Lung (tissue), 12 donors: Measurements from ENCODE around the gene KLHL29. TPM values are rescaled to one million over a fixed set of nuclear protein-coding genes. Genes with fewer than 3 reads are reported as not detected.

ENCODE experiments used
- ATAC-seq: fragments of 200-7000 bp; cut with Tn5 transposase; one replicate; pipeline ENCODE4 v1.9.1; 2020; ENCODE audit warnings: moderate number of reproducible peaks; ENCODE audit not compliant: insufficient read depth, low FRiP score
- DNase-seq, 3 donors: peaks; one replicate each; pipeline ENCODE4 v3.0.0-alpha.2; 2013 to 2017
- H3K27ac ChIP-seq, 2 donors: one replicate each; pipeline ENCODE4 v1.5.1; 2013; ENCODE audit warnings: mild to moderate bottlenecking in 2 of 2, moderate library complexity in 2 of 2, control low read depth in 1 of 2, inconsistent platforms in 1 of 2, low read depth in 1 of 2, low read length in 1 of 2
- H3K27me3 ChIP-seq, 3 donors: one replicate each; pipeline ENCODE4 v1.5.1; 2013; ENCODE audit warnings: low read length in 2 of 3; ENCODE audit not compliant: control insufficient read depth in 3 of 3, insufficient read depth in 3 of 3
- H3K36me3 ChIP-seq, 4 donors: one replicate each; pipeline ENCODE4 v1.5.1; 2013; ENCODE audit warnings: low read length in 4 of 4, mild to moderate bottlenecking in 1 of 4, moderate library complexity in 1 of 4; ENCODE audit not compliant: control insufficient read depth in 4 of 4, insufficient read depth in 4 of 4
- H3K4me1 ChIP-seq, 5 donors: one replicate each; pipeline ENCODE4 v1.5.1; 2013; ENCODE audit warnings: low read length in 5 of 5, mild to moderate bottlenecking in 2 of 5, moderate library complexity in 1 of 5; ENCODE audit not compliant: control insufficient read depth in 5 of 5, insufficient read depth in 5 of 5
- H3K4me3 ChIP-seq: one replicate; pipeline ENCODE4 v1.5.1; 2013; ENCODE audit warnings: mild to moderate bottlenecking, control low read depth, moderate library complexity
- H3K9ac ChIP-seq, 2 donors: one replicate each; pipeline ENCODE4 v1.5.1; 2013; ENCODE audit warnings: low read length in 2 of 2, control low read depth in 1 of 2; ENCODE audit not compliant: insufficient read depth in 1 of 2
- H3K9me3 ChIP-seq, 4 donors: one replicate each; pipeline ENCODE4 v1.5.1; 2013; ENCODE audit warnings: low read length in 3 of 4, mild to moderate bottlenecking in 1 of 4, moderate library complexity in 1 of 4; ENCODE audit not compliant: control insufficient read depth in 4 of 4, insufficient read depth in 3 of 4
- WGBS, 2 donors: extraction: QIAGEN DNeasy Blood & Tissue Kit; methylation state at CpG; one replicate each; pipeline ENCODE4 v1.1.7; 2013; 5-methylcytosine and 5-hydroxymethylcytosine counted together
- polyA plus RNA-seq, 2 donors: library from polyadenylated mRNA; stranded (reverse); fragments of 200-250 nt; gene quantifications; one replicate each; pipeline ENCODE4 v1.2.1, GENCODE V29; 2013
- total RNA-seq, 2 donors: library from RNA; depleted of rRNA in 1 of 2; stranded (reverse); fragments of >200 nt in 1 of 2; gene quantifications; one replicate each; pipeline ENCODE4 v1.2.1, GENCODE V29; 2014 to 2021
- TF ChIP-seq, protein P1 (sequence below): IDR thresholded peaks from 2 replicates; pipeline ENCODE4 v1.5.1; 2012; ENCODE audit warnings: mild to moderate bottlenecking; ENCODE audit errors: control extremely low read depth, extremely low read depth
- donor health status: control.
- donor health status: control.
- donor health status: Bipolar disorder and iron deficiency.
- donor health status: healthy.
- donor health status: DM: yes; HTN: yes; CAD: no.

The KLHL29 gene
- total and polyA plus RNA-seq, 4 donors, result 2.7 to 16.2 (median 3.5) TPM

- 96 to 97% methylated on average over 18 of the region's 18 CpGs for WGBS, 2 donors
- H3K36me3 ChIP-seq, result peaks cover 0 to 18% (median 8%) of the 10 kb centered on the region in 4 donors
- no peak overlapping the region for H3K9ac ChIP-seq
- no peak overlapping the region for H3K27ac ChIP-seq
- peaks cover 0 to 3% (median 0%) of the 10 kb centered on the region in 5 donors for H3K4me1 ChIP-seq
- ATAC-seq (no peak), DNase-seq (no peak)
- no peaks in the 10 kb centered on the region for H3K27me3 ChIP-seq
- H3K4me3 ChIP-seq, result no peak overlapping the region
- TF ChIP-seq, protein P1, sequence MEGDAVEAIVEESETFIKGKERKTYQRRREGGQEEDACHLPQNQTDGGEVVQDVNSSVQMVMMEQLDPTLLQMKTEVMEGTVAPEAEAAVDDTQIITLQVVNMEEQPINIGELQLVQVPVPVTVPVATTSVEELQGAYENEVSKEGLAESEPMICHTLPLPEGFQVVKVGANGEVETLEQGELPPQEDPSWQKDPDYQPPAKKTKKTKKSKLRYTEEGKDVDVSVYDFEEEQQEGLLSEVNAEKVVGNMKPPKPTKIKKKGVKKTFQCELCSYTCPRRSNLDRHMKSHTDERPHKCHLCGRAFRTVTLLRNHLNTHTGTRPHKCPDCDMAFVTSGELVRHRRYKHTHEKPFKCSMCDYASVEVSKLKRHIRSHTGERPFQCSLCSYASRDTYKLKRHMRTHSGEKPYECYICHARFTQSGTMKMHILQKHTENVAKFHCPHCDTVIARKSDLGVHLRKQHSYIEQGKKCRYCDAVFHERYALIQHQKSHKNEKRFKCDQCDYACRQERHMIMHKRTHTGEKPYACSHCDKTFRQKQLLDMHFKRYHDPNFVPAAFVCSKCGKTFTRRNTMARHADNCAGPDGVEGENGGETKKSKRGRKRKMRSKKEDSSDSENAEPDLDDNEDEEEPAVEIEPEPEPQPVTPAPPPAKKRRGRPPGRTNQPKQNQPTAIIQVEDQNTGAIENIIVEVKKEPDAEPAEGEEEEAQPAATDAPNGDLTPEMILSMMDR, result no peak
- peaks cover 0 to 3% (median 0%) of the 10 kb centered on the region in 4 donors for H3K9me3 ChIP-seq
Measured at GRCh38 chr2:23706613-23707078, 321.7 kb downstream of the KLHL29 start.

DNA sequence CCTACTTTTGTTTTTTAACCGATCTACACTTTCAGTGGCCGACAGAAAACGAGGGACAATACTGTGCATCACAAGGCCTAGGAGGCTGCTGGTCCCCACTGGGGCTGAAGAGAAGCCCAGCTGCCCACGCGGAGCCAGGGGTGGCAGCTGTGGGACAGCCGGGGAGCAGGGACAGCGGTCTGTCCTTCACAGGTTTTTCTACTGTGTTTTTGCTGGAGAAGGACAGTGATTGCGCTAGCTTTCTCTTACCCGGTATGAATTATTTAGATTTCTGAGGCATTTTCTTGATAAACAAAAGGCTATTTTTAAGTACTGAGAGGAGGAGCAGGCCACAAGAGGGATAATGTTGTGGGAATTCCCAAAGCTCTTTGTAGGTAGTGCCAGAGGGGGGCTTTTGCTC lies 322.1 kb downstream of the KLHL29 start:
- Histone ChIP-seq H3K9ac (no peak overlapping the region), H3K27me3 (no peaks in the 10 kb centered on the region), H3K4me1 (peaks cover 0 to 3% (median 0%) of the 10 kb centered on the region in 5 donors), H3K36me3 (peaks cover 0 to 18% (median 8%) of the 10 kb centered on the region in 4 donors), H3K4me3 (no peak overlapping the region), H3K9me3 (peaks cover 0 to 3% (median 0%) of the 10 kb centered on the region in 4 donors), H3K27ac (no peak overlapping the region)
- TF ChIP-seq, protein P1, result no peak
- 81 to 86% methylated on average over 9 of the region's 9 CpGs for WGBS, 2 donors
- DNase-seq (no peak), ATAC-seq (no peak)

- no peak overlapping the region for H3K4me3 ChIP-seq
- H3K27ac ChIP-seq, result no peak overlapping the region
- whole genome bisulfite sequencing, 2 donors, result 96% methylated on average over 6 of the region's 6 CpGs
- ATAC-seq (no peak), DNase-seq (no peak)
- TF ChIP-seq, protein P1, result no peak
- H3K36me3 ChIP-seq, result peaks cover 0 to 20% (median 6%) of the 10 kb centered on the region in 4 donors
- no peak overlapping the region for H3K9ac ChIP-seq
- peaks cover 0 to 5% (median 0%) of the 10 kb centered on the region in 5 donors for H3K4me1 ChIP-seq
- H3K9me3 ChIP-seq, result peaks cover 0 to 3% (median 0%) of the 10 kb centered on the region in 4 donors
- no peaks in the 10 kb centered on the region for H3K27me3 ChIP-seq
Measured at GRCh38 chr2:23708771-23709170, 323.8 kb downstream of the KLHL29 start.

DNA sequence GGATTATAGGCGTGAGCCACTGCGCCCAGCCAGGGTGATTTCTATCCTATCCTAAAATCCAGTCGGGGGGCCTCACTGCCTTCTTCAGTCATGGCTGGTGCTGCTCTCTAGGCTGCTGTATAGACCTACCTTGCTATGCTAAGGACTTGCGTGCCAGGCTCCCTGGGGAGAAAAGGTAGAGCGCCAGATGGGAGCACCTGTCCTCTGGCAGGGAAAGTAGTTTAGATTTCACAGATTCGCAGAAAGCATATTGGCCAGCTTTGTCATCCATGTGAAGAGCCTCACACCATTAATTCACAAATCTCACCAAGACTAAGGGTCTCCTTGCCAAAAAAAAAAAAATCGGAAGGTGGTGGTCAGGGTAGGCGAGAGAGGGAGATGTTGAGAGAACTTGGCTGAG lies 324.3 kb downstream of the KLHL29 start:
- no peak overlapping the region for H3K27ac ChIP-seq
- peaks cover 0 to 16% (median 5%) of the 10 kb centered on the region in 4 donors for H3K36me3 ChIP-seq
- H3K9me3 ChIP-seq, result peaks cover 0 to 3% (median 0%) of the 10 kb centered on the region in 4 donors
- peaks cover 0 to 5% (median 0%) of the 10 kb centered on the region in 5 donors for H3K4me1 ChIP-seq
- ATAC-seq (no peak), DNase-seq (no peak)
- H3K4me3 ChIP-seq, result no peak overlapping the region
- TF ChIP-seq, protein P1, result no peak
- 97 to 100% methylated on average over 8 of the region's 8 CpGs for WGBS, 2 donors
- no peaks in the 10 kb centered on the region for H3K27me3 ChIP-seq
- H3K9ac ChIP-seq, result no peak overlapping the region
